ENCODE results near the gene CES1. TPM values are rescaled to one million over a fixed set of nuclear protein-coding genes. Genes with fewer than 3 reads are reported as not detected.
"Not testable (repeated sequence)": the region's sequence is repeated elsewhere in the genome, so short reads cannot be mapped to it uniquely, and the experiment has no call there.

Gene CES1
- total and polyA plus RNA-seq, 5 donors: 17.4 to 81.4 (median 59.6) TPM

- DNase-seq (peak; percentile 35 to 90 (median 89)), ATAC-seq (peak; percentile 70 to 84)
- no peaks in the 10 kb centered on the region for H3K9me3 ChIP-seq (ENCODE audit: control insufficient read depth, low read length)
- intact Hi-C loops (cut with DNase I): loop anchor here in 2 of 4 donors (2.0 to 5.0 kb wide), 2 partner anchors 70 to 72 kb away; partner anchors contain the start of gene CES1 (in 1 of the 2)
- H3K4me1 ChIP-seq (ENCODE audit: control insufficient read depth, insufficient read depth, low read length): peaks cover 4% of the 10 kb centered on the region
- H3K27ac ChIP-seq (ENCODE audit: low read length): no peak overlapping the region
- no peak overlapping the region for H3K4me3 ChIP-seq (ENCODE audit: low read length)
- 40% methylated on average over 30 of the region's 30 CpGs for WGBS
- H3K27me3 ChIP-seq (ENCODE audit: control insufficient read depth, insufficient read depth): no peaks in the 10 kb centered on the region
Measured at GRCh38 chr16:55760310-55761001, 72.4 kb downstream of the CES1 start.

DNA sequence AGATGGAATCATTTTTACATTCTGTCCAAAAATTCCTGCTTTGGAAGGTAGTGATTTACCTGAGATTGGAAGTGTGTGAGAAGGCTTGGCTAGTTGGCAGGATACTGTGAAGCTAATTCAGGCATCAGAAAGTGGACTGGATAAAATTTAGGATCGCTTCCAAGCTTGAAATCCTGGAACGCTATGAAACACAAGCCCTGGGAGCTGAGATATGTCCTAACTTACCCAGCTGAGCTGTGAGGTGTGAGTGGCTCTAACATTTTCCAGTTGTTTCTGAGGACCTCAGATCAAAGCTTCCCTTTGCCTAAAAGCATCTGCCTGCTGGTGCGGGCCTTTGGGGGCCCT, 73.0 kb downstream of the CES1 start:
- peak; percentile 66 to 72 for ATAC-seq
- not testable (repeated sequence) for H3K4me1 ChIP-seq (ENCODE audit: control insufficient read depth, insufficient read depth, low read length); H3K4me3 ChIP-seq (ENCODE audit: low read length); H3K27ac ChIP-seq (ENCODE audit: low read length); DNase-seq; H3K27me3 ChIP-seq (ENCODE audit: control insufficient read depth, insufficient read depth); H3K9me3 ChIP-seq (ENCODE audit: control insufficient read depth, low read length)
- 28% methylated on average over 3 of the region's 3 CpGs for WGBS
- intact Hi-C loops (cut with DNase I): loop anchor here in 2 of 4 donors (2.0 to 5.0 kb wide), 2 partner anchors 71 to 72 kb away; partner anchors contain the start of gene CES1 (in 1 of the 2)

GRCh38 chr16:55757595-55758527, 75.0 kb downstream of the CES1 start:
- H3K4me1 ChIP-seq (ENCODE audit: control insufficient read depth, insufficient read depth, low read length); H3K27ac ChIP-seq (ENCODE audit: low read length); ATAC-seq; H3K9me3 ChIP-seq (ENCODE audit: control insufficient read depth, low read length); H3K27me3 ChIP-seq (ENCODE audit: control insufficient read depth, insufficient read depth); H3K4me3 ChIP-seq (ENCODE audit: low read length); intact Hi-C loops (cut with DNase I); DNase-seq: not testable (repeated sequence)
- WGBS: 50% methylated on average over 6 of the region's 6 CpGs

DNA sequence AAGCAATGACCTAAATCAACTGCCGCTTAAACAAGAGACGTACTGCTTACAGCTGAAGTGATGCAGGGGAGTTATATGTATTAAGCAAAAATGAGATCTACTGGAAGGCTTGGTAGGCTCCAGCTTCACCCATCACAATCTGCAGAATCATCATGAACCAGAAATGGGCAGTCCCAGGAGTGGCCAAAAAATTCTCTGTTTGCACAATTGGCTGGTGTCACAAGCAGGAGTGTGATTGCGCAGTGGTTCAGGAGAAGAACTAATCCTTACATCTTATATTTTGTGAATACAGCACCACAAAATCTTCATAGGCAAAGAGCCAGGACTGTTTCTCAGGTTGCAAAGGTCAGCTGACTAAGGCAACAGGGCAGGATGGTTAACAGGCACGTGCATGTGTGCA, 75.9 kb downstream of the CES1 start:
- intact Hi-C loops (cut with DNase I): no loop called here
- Histone ChIP-seq H3K27ac (ENCODE audit: low read length) (no peak overlapping the region), H3K9me3 (ENCODE audit: control insufficient read depth, low read length) (no peaks in the 10 kb centered on the region), H3K27me3 (ENCODE audit: control insufficient read depth, insufficient read depth) (no peaks in the 10 kb centered on the region), H3K4me1 (ENCODE audit: control insufficient read depth, insufficient read depth, low read length) (peaks cover 1% of the 10 kb centered on the region), H3K4me3 (ENCODE audit: low read length) (no peak overlapping the region)
- WGBS: 80% methylated on average over 4 of the region's 4 CpGs
- ATAC-seq: no peak
- no peak for DNase-seq

GRCh38 chr16:55754056-55754455, 78.8 kb downstream of the CES1 start:
- DNase-seq: no peak
- intact Hi-C loops (cut with DNase I): no loop called here
- H3K4me1 ChIP-seq (ENCODE audit: control insufficient read depth, insufficient read depth, low read length): peaks cover 1% of the 10 kb centered on the region
- ATAC-seq: no peak
- H3K9me3 ChIP-seq (ENCODE audit: control insufficient read depth, low read length): no peaks in the 10 kb centered on the region
- no peaks in the 10 kb centered on the region for H3K27me3 ChIP-seq (ENCODE audit: control insufficient read depth, insufficient read depth)
- no peak overlapping the region for H3K27ac ChIP-seq (ENCODE audit: low read length)
- H3K4me3 ChIP-seq (ENCODE audit: low read length): no peak overlapping the region

DNA sequence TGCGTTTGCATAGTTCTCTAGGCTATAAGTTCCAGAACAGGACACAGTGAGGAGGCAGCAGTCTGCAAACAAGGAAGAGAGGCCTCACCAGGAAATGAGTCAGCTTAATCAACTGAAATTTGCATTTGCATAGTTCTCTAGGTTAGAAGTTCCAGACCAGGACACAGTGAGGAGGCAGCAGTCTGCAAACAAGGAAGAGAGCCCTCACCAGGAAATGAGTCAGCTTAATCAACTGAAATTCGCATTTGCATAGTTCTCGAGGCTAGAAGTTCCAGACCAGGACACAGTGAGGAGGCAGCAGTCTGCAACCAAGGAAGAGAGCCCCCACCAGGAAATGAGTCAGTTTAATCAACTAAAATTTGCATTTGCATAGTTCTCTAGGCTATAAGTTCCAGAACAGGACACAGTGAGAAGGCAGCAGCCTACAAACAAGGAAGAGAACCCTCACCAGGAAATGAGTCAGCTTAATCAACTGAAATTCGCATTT, 79.7 kb downstream of the CES1 start:
- H3K9me3 ChIP-seq (ENCODE audit: control insufficient read depth, low read length); H3K27me3 ChIP-seq (ENCODE audit: control insufficient read depth, insufficient read depth); H3K4me3 ChIP-seq (ENCODE audit: low read length); H3K4me1 ChIP-seq (ENCODE audit: control insufficient read depth, insufficient read depth, low read length); intact Hi-C loops (cut with DNase I); H3K27ac ChIP-seq (ENCODE audit: low read length); DNase-seq; ATAC-seq: not testable (repeated sequence)
- WGBS: 60% methylated on average over 4 of the region's 4 CpGs

Other genes with a start within 250 kb of the CES1 start
- not detected for gene SLC6A2, start 177.1 kb downstream of the CES1 start, total RNA-seq
- gene SLC6A2, start 177.1 kb downstream of the CES1 start, polyA plus RNA-seq: not detected
- gene CES5A, start 42.3 kb upstream of the CES1 start, total RNA-seq: under 1 TPM in 3 of 4 donors, not detected in 1; 0.20 to 0.32 (median 0.22) TPM
- gene CES5A, start 42.3 kb upstream of the CES1 start, polyA plus RNA-seq: 0.36 TPM